NCI-H2196 treated with DMSO at 0.1 percent for 48 hours (cell line): Measurements from ENCODE around the gene AP4S1.

Experiments used
- DNase-seq: peaks from one replicate; lab custom pipeline; 2025; ENCODE audit not compliant: unreplicated experiment; lab: John Stamatoyannopoulos, UW

The AP4S1 gene

DNA sequence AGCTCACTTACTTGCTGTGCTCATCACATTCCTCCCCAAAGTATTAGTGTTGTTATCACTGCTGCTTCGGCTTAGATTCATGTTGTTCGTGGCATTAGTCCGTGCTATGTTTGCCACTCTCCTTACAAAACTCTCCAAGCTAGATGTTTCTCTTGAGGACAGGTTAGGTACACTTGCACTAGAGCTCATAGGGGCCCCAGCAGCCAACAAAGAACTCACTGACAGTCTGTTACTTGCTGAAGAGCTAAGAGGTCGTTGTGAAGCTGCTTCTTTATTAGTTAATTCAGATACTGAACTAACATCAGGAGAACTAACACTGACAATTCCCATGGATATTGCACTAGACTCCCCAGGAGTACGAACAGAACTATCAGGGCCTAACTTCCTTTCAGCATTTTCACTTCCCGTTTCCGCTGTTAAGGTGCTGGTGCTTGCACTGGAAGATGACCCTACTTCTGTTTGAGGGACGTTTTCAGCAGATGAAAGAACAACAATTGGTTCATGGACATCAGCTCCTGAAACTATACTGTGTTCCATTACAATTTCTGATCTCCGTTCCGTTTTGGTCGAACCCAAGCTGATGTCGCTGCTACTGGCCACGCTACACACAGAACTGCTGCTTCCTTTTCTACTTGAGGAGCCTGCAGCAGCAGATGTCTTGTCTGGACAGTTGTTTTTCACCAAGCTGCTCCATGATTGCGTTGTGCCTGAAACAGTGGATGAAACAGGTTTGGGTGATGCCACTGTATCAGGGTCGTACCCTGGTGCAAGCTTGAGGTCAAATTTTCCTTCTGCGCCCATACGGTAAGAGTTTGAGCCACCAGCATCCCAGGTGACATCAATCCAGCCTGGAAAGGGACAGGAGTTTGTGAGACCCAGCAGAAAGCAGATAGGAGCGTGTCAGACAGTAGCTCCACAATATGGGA lies 103.4 kb downstream of the AP4S1 start:
- DNase-seq, result no peak

DNA sequence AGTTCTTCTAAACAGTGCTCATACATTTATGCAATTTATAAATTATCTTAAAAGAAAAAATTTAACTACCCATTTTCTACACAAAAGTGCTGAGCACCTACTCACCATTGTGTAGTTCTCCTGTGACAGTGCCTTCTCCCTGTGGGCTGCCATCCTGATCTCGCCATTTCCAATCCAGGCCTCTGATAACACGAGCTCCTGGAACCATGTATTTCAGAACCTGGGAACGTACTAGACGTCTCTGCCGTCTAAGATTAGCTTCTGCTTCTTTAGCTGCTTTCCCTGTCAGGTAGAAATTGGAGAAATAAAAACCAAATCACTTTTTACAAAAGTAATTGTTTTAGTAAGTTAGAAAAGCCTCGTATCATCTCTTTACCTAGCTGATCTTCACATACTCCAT lies 107.7 kb downstream of the AP4S1 start:
- no peak for DNase-seq

GRCh38 chr14:31137214-31137889 lies 111.9 kb downstream of the AP4S1 start:
- DNase-seq, result no peak

GRCh38 chr14:31138301-31138700 lies 112.9 kb downstream of the AP4S1 start:
- no peak for DNase-seq

DNA sequence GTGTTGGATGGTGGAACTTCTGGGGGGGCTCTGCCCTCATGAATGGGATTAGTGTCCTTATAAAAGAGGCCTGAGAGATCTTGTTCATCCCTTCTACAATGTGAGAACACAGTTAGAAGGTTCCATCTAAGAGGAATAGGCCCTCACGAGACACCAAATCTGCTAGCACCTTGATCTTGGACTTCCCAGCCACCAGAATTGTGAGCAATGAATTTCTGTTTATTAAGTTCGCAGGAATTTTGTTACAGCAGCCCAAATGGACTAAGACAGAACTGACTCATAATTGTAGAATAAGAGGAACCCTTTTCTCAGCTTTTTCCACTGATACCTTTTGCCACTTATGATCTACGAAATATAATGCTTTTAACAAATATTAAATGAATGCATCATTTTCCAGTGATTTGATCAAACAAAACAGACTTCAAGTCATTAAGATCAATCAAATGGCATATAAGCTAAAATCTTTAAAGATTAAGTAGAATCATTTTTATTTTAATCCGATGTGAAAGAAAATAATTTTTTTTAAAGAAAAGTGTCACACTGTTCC lies 113.9 kb downstream of the AP4S1 start:
- DNase-seq, result no peak

DNA sequence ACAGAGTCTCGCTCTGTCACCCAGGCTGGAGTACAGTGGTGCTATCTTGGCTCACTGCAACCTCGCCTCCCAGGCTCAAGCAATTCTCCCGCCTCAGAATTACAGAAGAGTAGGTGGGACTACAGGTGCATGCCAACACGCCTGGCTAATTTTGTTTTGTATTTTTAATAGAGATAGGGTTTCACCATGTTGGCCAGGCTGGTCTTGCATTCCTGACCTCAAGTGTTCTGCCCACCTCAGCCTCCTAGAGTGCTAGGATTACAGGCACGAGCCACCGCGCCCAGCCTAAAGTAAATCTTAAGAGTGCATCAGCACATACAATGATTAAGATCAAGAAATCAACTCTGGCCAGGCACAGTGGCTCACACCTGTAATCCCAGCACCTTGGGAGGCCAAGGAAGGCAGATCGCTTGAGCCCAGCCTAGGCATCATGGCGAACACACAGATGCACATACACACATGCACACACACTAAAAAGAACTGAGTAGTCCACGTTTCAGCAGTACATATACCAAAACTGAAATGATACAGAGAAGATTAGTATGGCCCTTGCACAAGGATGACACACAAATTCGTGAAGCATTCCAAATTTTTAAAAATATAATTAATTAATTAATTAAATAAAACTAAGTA lies 117.1 kb downstream of the AP4S1 start:
- DNase-seq, result no peak
